ENCODE measurements around the gene PCDH17. TPM values are rescaled to one million over a fixed set of nuclear protein-coding genes. Genes with fewer than 3 reads are reported as not detected.

Gene PCDH17
- total RNA-seq, 1 donor from 2014 or later: 2.2 TPM

GRCh38 chr13:57682128-57682716 lies 50.7 kb downstream of the PCDH17 start:
- no peak for ATAC-seq (ENCODE audit: poor library complexity)
- intact Hi-C loops (cut with DNase I): no loop called here
- DNase-seq: no peak

- intact Hi-C loops (cut with DNase I): no loop called here
- DNase-seq (no peak), ATAC-seq (ENCODE audit: poor library complexity) (no peak)
These were observed 67.3 kb downstream of the PCDH17 start for GRCh38 chr13:57698851-57699250.

GRCh38 chr13:57704031-57704430 lies 72.5 kb downstream of the PCDH17 start:
- intact Hi-C loops (cut with DNase I): no loop called here
- DNase-seq (no peak), ATAC-seq (ENCODE audit: poor library complexity) (no peak)

- DNase-seq: no peak
- intact Hi-C loops (cut with DNase I): no loop called here
- no peak for ATAC-seq (ENCODE audit: poor library complexity)
These were observed 84.8 kb downstream of the PCDH17 start for GRCh38 chr13:57716295-57716694.

GRCh38 chr13:57724486-57725272 lies 93.1 kb downstream of the PCDH17 start:
- DNase-seq: no peak
- intact Hi-C loops (cut with DNase I): no loop called here
- no peak for ATAC-seq (ENCODE audit: poor library complexity)

- ATAC-seq (ENCODE audit: poor library complexity) (no peak), DNase-seq (no peak)
- intact Hi-C loops (cut with DNase I): no loop called here
These were observed 93.9 kb downstream of the PCDH17 start for GRCh38 chr13:57725480-57725879.

- ATAC-seq (ENCODE audit: poor library complexity): no peak
- no peak for DNase-seq
- intact Hi-C loops (cut with DNase I): no loop called here
These were observed 95.4 kb downstream of the PCDH17 start for GRCh38 chr13:57726981-57727380.

GRCh38 chr13:57734306-57734705 lies 102.8 kb downstream of the PCDH17 start:
- intact Hi-C loops (cut with DNase I): no loop called here
- no peak for ATAC-seq (ENCODE audit: poor library complexity)
- no peak for DNase-seq

- DNase-seq (no peak), ATAC-seq (ENCODE audit: poor library complexity) (no peak)
- intact Hi-C loops (cut with DNase I): no loop called here
These were observed 107.5 kb downstream of the PCDH17 start for GRCh38 chr13:57739089-57739488.

GRCh38 chr13:57739543-57740190 lies 108.1 kb downstream of the PCDH17 start:
- no peak for DNase-seq
- ATAC-seq (ENCODE audit: poor library complexity): peak; percentile 18
- intact Hi-C loops (cut with DNase I): no loop called here

- intact Hi-C loops (cut with DNase I): no loop called here
- DNase-seq: peak; percentile 49
- peak; percentile 91 for ATAC-seq (ENCODE audit: poor library complexity)
These were observed 109.2 kb downstream of the PCDH17 start for GRCh38 chr13:57740719-57741118.

- DNase-seq: no peak
- intact Hi-C loops (cut with DNase I): no loop called here
- ATAC-seq (ENCODE audit: poor library complexity): no peak
These were observed 116.6 kb downstream of the PCDH17 start for GRCh38 chr13:57748096-57748495.

GRCh38 chr13:57760951-57761350 lies 129.4 kb downstream of the PCDH17 start:
- ATAC-seq (ENCODE audit: poor library complexity) (no peak), DNase-seq (no peak)
- intact Hi-C loops (cut with DNase I): no loop called here

- intact Hi-C loops (cut with DNase I): no loop called here
These were observed 132.1 kb downstream of the PCDH17 start for GRCh38 chr13:57763689-57764088.

More at GRCh38 chr13:57763689-57764088, 132.1 kb downstream of the PCDH17 start:
- ATAC-seq (ENCODE audit: poor library complexity) (no peak), DNase-seq (no peak)

Data from Right ventricle myocardium superior (tissue), 1 donor.